HG03342 (cell line): ENCODE data around the gene DNAJC25.
A peak's percentile ranks its signal among the peaks of the same experiment; 100 is the strongest.

ENCODE experiments used
- ATAC-seq: cut with Tn5 transposase; IDR thresholded peaks from one replicate; pipeline ENCODE4 v1.9.1; 2021; ENCODE audit warnings: mild to moderate bottlenecking, moderate library complexity; ENCODE audit not compliant: unreplicated experiment

Gene DNAJC25

GRCh38 chr9:111627260-111627963 is 3.7 kb upstream of the DNAJC25 start:
- no peak for ATAC-seq

GRCh38 chr9:111628411-111628810 is 2.7 kb upstream of the DNAJC25 start:
- no peak for ATAC-seq

- ATAC-seq: peak; percentile 23
Observed at GRCh38 chr9:111630182-111630963, 761 bp upstream of the DNAJC25 start.

- ATAC-seq: no peak
Observed at GRCh38 chr9:111630964-111631213, 245 bp upstream of the DNAJC25 start.

- no peak for ATAC-seq
Observed at GRCh38 chr9:111632060-111632459, 926 bp downstream of the DNAJC25 start.

GRCh38 chr9:111632695-111633388 is 1.7 kb downstream of the DNAJC25 start:
- ATAC-seq: no peak

GRCh38 chr9:111633389-111633736 is 2.2 kb downstream of the DNAJC25 start:
- ATAC-seq: no peak

GRCh38 chr9:111634860-111635259 is 3.7 kb downstream of the DNAJC25 start:
- ATAC-seq: no peak

- ATAC-seq: no peak
Observed at GRCh38 chr9:111637421-111637950, 6.4 kb downstream of the DNAJC25 start.

GRCh38 chr9:111644195-111644772 is 13.2 kb downstream of the DNAJC25 start:
- ATAC-seq: no peak

- no peak for ATAC-seq
Observed at GRCh38 chr9:111645806-111646205, 14.7 kb downstream of the DNAJC25 start.

- no peak for ATAC-seq
Observed at GRCh38 chr9:111646417-111646816, 15.3 kb downstream of the DNAJC25 start.

GRCh38 chr9:111648066-111648465 is 16.9 kb downstream of the DNAJC25 start:
- no peak for ATAC-seq

- no peak for ATAC-seq
Observed at GRCh38 chr9:111649016-111649415, 17.9 kb downstream of the DNAJC25 start.

- no peak for ATAC-seq
Observed at GRCh38 chr9:111657051-111657450, 25.9 kb downstream of the DNAJC25 start.

- no peak for ATAC-seq
Observed at GRCh38 chr9:111658943-111659342, 27.8 kb downstream of the DNAJC25 start.

- no peak for ATAC-seq
Observed at GRCh38 chr9:111659691-111660090, 28.6 kb downstream of the DNAJC25 start.

GRCh38 chr9:111661150-111661801 is 30.1 kb downstream of the DNAJC25 start, which contains the start of gene GNG10:
TSS of gene GNG10 (plus strand) at chr9:111661605. CDS start at chr9:111661635, 30 bp downstream.
- peak; percentile 87 for ATAC-seq

GRCh38 chr9:111661802-111662521 is 30.8 kb downstream of the DNAJC25 start:
- ATAC-seq: peak; percentile 32
